NCI-H1048 (cell line): ENCODE measurements around the gene TMEM169.

Experiments
- DNase-seq: peaks from one replicate; lab custom pipeline; 2025; lab: John Stamatoyannopoulos, UW

The TMEM169 gene

DNA sequence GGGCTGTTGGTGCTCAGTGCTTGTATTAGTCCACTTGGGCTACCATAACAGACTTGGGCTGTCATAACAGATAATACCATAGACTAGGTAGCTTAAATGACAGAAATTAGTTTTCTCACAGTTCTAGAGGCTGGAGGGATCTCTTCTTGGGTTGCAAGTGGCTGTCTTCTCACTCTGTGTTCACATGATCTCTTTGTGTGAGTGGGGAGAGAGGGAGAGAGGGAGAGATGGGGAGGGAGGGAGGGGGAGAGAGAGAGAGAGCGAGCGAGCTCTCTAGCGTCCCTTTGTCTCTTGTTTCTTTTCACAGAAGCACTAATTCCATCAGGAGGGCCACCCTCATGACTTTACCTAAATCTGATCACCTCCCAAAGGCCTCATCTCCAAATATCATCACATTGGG is 23.0 kb downstream of the TMEM169 start:
- DNase-seq, result no peak

DNA sequence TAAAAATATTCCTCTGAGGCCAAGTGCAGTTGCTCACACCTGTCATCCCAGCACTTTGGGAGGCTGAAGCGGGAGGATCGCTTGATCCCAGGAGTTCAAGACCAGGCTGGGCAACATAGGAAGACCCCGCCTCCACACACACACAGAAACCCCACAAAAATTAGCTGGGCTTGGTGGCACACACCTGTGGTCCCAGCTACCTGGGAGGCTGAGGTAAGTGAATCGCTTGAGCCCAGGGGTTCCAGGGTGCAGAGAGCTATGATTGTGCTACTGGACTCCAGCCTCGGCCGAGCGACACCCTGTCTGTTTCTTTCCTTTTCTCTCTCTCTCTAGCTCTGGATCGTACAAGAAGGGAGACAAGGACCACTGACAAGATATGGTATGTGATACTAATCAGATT is 25.6 kb downstream of the TMEM169 start:
- DNase-seq, result no peak

DNA sequence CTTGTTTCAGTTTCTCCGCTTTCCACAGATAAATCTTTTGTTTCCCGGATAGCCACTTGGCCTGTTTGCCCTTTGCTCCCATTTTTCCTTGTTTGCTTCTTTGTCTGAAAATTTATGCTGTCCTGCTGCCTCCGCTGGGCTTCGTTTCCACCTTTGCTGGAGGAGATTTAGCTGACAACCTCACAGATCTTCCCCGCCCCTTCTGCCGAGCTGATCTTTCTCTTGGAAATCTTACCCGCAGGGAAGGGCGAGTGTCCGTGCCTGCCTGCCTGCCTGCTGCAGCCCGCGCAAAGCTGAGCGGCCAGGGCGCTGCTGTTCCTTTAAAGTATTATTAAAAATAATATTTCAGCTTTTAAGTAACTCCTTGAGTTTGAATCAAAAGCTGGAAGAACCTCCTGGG is 26.0 kb downstream of the TMEM169 start:
- DNase-seq, result no peak

DNA sequence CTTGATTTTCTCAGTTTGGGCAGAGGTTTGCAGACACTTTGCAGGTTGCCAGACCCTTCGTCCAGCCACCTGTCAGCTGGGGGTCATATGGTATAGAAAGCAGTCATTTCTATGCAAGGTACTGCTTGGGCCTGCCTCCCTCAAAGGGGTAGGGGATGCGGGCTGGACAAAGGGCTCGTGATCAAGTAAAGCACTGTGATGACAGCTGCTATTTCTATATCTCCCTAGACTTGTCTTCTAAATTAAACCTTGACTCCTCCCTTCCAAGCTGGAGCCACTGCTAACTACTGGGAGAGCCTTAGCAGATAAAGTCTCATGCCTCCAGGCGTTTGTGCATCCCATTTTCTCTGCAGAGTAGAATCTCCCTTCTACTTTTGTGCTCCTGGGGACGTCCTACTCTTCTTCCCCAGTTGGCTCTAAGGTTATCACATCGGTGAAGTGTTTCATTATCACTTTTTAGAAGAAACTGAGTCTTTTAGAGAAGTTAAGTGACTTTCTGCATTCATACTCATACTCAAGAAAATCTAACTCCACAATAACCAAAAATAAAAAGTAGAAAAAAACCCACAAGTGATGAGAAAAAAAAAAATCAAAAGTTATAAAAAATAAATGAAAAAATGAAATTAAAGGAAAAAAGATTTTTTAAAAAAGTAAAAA is 26.7 kb downstream of the TMEM169 start:
- no peak for DNase-seq

DNA sequence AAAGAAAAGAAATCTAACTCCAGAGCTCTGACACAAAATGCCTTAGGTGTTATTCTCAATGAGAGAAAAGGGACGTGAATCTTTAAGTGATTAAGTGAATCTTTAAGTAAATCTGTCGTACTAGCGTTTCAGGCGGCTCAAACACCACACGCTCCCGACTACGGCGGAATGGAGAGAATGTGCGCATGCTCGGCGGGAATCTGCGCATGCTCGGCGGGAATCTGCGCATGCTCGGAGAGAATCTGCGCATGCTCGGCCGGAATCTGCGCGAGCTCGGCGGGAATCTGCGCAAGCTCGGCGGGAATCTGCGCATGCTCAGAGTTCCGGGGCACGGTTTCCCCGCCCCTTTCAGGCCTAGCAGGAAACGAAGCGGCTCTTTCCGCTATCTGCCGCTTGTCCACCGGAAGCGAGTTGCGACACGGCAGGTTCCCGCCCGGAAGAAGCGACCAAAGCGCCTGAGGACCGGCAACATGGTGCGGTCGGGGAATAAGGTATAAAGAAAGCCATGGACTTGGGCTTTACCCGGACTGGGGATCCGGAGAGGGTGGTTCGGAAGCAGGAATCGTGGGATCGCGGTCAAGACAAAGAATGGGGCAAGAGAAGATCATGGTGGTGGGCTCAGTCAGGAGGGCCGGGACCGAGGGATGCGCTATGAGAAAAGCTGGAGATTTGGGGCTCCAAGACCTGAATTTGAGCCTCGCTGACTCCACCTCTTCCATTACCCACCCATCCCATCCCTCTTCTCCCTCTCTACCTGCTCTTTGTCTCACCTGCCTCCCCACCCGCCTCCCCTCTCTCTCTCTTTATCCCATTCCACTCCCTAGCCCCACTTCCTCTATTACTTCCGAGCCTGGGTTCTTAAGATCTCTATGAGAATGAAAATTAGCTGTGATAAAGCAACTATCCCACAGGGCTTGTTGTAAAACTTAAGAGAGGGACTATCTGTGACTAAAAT is 27.5 kb downstream of the TMEM169 start, which contains the start of gene XRCC5:
Gene XRCC5, plus strand, starts transcription at position 382 of the 955 bp plus-strand sequence. Its CDS starts 89 bp downstream, at position 471.
- DNase-seq, result peak; percentile 97

DNA sequence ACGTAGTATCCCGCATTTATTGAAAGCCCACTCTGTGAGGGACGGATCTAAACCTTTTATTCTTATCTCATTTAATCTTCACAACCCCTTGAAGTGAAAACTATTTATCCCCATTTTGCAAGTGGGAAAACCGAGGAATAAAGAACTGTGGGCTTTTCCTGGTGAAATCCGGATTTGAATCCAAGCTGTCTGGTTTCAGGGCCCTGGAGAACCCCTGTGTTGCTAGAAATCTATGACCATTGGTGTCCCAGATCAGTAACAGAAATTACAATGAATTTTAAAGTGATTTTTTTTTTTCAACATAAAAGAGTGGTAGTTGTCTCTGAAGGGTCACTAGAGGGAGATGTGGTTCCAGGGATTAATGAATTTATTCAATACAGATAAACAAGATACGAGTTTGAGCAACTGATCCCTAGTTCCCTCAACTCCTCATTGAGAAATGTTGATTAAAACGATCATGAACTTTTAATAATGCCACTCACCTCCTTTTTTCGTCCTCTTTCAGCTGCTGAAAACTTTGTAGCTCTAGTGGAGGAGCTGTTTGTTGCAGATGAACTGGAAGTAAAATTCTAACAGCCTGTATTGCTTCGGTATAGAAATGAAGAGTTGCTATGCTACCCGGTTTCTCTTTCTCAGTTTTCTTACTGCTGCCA is 28.4 kb downstream of the TMEM169 start:
- DNase-seq, result no peak

DNA sequence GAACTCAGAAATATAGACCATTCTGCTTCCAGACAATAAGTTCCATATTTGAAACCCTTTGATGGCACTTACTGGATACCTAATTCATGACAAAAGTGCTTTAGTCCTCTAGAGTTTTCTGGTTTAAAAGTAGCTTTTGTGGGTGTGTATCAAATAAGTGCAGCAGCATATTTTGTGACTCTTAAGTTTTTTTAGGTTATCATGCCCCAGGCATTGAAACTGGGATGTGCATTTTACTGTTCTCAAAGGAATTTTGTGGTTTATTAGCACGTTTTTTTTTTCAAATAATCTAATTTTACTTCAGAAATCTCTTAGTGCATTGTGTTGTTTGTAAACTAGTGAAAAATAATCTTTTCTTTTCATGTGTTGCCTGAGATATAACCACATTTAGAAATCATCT is 28.9 kb downstream of the TMEM169 start:
- no peak for DNase-seq

DNA sequence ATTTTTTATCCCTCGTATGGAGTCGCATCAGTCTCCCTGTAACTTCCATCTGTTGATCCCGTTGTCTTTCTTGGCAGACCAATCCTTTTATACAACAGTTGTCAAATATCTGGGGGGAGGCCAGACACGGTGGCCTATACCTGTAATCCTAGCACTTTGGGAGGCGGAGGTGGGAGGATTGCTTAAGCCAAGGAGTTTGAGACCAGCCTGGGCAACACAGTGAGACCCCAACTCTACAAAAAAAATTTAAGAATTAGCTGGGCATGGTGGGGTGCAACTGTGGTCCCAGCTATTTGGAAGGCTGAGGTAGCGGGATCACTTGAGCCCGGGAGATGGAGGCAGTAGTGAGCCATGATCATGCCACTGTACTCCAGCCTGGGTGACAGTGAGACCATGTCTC is 29.4 kb downstream of the TMEM169 start:
- no peak for DNase-seq

DNA sequence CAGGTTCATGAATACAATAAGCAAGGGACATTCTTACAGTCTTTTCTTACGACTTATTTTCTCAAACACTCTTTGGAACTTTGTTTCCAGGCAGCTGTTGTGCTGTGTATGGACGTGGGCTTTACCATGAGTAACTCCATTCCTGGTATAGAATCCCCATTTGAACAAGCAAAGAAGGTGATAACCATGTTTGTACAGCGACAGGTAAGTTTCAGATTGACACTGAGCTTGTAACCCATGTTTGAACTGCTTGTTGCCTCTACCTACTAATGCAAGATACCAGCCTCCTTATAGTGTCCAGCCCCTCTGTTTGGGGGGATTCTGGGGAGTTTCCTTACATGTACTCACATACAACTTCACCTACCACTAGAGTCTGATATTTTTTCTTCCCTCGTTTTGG is 31.2 kb downstream of the TMEM169 start:
- no peak for DNase-seq

DNA sequence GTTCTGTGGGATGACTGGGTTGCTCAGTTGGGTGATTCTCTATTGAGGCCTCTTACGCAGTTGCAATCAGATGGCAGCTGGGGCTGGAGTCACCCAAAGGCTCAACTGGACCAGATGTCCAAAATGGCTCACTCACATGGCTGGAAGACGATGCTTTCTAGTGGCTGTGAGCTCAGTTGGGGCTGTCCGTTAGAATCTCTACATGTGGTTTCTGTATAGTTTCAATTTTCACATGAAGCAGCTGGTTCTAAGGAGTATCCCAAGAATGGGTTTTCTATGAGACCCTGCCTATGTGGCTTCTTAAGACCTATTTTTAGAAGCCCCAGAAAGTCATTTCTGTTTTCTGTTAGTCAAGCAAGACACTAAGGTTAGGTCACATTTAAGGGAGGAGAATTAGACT is 31.9 kb downstream of the TMEM169 start:
- DNase-seq, result no peak

DNA sequence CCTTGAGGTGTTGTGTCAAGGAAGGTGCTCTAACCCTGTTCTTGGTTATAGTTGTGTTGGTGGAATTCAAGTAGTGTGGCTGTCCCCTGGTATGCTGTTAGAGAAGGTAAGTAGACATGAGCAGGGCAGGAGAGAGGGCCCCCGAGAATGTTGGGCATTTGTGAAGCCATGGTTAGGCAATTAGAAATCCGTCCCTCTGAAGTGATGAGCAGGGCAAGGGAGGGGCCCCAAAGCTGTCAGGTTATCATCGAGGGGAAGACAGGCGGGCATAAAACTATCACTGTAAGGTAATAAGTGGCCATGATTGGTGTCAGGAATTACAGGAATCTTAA is 32.6 kb downstream of the TMEM169 start:
- no peak for DNase-seq

DNA sequence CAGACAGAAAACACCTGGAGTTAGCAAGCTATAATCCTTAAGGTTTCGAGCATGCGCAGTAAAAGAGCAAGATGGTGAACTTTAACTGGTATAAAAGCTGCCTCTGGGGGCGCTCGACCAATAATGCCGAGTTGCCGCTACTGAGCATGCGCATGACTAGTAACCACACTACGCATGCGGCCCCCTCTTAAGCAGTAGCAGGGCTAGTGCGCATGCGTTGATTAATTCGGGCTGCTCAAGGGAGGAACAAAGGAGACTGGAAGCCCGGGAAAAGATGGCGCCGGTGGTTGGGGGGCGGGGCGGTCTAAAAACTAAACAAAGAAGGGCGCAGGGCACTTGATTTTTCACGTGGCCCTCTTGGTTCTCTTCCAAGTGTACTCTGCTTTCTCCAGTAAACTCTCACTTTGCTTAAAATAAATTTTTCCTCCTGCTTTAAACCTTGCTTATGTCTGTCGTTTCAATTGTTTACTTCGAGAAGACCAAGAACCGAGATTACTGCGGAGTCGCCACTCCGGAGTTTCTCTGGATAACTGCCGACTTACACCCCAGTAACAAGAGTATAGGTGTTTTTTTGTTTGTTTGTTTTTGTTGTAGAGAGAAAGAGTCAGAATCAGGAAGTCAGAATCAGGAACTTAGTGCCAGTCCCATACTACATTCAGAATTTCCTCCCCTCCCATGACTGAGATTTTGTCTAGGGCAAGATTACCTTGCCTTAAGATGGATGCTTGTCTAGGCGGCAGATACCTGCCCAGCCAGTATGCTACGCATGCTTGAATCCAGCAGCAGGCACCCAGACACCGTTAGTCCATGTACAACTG is 33.2 kb downstream of the TMEM169 start:
- peak; percentile 98 for DNase-seq

DNA sequence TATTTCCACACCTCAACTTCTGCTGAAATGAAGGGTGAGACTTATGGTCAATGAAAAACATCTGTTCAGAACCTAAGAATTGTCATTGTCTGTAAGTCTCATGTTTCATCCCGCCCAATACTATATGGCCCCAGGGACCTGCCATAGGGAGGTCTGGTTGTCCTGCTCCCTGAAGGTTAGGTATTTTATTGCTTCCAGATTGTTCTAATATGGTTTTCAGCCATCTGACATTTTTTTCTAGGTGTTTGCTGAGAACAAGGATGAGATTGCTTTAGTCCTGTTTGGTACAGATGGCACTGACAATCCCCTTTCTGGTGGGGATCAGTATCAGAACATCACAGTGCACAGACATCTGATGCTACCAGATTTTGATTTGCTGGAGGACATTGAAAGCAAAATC is 34.7 kb downstream of the TMEM169 start:
- no peak for DNase-seq

DNA sequence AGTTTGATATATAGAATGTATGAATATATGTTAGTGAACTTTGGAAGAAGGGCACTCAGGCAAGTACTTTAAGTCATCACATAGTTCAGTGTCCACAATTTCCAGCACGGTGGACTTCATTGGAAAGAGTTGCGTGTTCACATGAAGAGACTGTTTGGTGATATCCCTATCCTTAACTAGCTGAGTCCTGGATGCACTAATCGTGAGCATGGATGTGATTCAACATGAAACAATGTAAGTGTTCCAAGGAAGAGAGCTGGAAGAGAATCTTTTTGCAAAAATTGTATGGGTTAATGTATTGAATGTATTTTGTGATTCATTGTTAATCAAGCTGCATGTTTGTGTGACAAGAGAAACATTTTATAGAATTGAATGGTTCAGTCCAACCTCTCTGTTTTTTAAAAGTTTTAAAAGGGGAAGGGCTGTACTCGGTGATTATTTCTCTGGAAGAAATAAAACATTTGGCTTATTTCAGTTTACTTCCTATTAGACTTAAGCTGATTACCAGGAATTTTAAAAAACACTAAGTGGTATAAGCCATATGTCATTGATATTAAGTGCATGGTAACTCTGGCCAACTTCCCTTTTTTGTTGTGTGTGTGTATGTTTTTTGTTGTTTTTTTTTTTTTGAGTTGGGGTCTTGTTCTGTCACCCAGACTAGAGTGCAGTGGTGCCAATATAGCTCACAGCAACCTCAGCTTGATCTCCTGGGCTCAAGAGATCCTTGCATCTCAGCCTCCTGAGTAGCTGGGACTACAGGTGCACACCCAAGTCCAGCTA is 36.0 kb downstream of the TMEM169 start:
- no peak for DNase-seq

DNA sequence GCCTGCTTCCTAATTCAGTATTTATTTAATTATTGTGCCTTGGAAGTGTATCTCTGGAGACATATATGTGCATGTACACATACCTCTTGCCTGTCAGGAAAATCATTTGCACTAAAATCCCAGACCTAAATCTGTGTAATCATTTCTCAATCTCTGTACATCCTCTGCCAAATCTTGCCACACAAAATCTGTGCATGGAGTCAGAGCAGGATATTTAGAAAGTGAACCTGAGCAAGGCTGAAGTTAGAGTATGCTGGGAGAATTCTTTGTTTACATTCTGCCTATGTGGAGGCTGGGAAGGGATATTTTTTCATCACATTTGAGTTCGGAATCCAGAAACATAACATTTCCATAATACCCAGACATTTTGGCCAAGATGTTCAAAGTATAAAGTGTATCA is 36.8 kb downstream of the TMEM169 start:
- DNase-seq, result no peak

DNA sequence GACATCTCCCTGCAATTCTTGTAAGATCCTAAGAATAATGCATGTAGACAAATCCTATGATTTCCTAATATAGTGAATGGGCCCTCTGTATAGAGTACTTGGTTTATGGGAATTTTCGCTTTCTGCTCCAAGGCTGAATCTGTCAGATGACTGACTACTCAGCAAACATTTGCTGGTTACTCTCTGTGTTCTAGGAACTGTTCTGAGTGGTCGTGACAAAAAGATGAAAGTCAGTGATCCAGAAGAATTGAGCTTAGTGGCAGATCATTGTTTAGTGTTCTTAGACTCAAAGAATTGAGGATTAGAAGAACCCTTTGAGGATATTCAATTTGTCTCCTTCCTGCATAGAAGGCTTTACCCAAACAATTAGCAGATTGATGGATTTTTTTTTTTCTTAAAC is 37.4 kb downstream of the TMEM169 start:
- DNase-seq, result no peak

DNA sequence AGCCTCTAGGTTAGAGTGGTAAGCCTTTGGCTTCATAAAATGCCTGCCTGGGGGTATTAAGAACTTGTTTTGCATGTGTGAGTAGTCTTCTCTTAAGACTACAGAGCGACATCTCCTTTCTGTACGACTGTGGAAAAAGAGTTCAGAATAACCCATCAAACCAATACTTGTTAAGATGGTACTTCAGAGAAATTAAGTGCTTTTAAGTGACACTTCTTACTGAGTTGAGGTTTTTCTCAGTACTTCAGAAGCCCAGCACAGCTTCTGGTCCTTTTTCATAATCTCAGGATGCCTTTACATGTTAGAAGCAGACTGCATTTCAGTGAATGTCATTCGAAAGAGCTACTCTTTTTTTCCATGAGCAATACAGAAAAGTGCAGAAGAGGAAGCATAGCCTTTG is 38.3 kb downstream of the TMEM169 start:
- no peak for DNase-seq

DNA sequence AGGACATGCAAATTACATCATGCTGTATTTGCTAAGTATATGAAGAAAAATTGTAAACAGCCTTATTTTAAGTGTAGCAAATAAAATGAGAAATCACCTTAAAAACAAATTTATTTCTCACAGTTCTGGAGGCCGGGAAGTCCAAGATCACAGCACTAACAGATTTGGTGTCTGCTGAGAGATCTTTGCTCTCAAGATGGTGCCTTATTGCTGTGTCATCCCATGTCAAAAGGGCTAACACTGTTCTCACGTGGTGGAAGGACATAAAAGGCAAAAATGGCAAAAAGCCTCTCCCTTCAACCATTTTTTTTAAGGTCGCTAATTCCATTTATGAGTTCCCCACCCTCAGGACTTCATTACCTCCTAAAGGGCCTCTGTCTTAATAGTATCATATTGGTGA is 39.5 kb downstream of the TMEM169 start:
- no peak for DNase-seq

DNA sequence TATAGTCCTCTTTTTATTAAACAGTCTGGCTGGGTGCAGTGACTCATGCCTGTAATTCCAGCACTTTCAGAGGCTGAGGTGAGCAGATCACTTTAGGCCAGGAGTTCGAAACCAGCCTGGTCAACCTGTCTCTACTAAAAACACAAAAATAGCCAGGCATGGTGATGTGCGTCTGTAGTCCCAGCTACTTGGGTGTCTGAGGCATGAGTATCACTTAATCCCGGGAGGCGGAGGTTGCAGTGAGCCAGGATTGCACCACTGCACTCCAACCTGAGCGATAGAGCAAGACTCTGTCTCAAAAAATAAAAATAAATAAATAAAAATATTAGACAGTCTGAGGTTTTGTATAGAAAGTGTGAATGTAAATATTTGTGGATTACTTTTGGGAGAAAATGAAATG is 45.2 kb downstream of the TMEM169 start:
- no peak for DNase-seq

DNA sequence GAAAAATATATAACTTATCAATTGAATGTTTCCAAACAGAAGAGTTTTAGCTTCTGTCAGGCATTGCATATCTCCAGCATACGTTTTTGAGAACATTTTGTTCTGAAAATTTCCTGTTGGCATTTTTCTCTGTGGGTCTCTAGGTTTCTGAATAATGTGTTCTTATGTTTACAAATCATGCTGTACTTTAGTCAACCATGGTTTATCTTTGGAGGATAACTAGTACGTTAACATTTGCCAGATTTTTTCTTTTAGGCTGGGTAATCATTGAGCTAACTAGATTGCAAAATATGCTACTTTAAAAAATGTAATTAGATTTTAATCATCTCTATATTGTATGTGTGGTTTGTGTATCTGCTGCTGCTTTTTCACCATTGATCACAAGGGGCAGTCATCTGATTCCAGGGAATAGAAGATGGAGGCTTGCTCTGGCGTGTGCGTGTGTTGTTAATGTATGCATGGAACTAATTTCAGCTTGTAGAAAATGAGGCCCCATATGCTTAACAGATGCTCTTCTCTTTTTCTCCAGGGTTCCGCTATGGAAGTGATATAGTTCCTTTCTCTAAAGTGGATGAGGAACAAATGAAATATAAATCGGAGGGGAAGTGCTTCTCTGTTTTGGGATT is 48.7 kb downstream of the TMEM169 start:
- DNase-seq, result no peak
